Common myeloid progenitor, CD34-positive (primary cell): ENCODE measurements around the gene EXOC3L2.

Source experiments
- CTCF ChIA-PET: fragments of 350-600 bp; sonication (Branson Sonifier 250); formaldehyde crosslinking; loops from one replicate; lab custom pipeline; 2021; ENCODE audit warnings: antibody characterized with exemption; lab: Charles Lee
- POLR2A ChIA-PET: fragments of 350-600 bp; sonication (Branson Sonifier 250); formaldehyde crosslinking; loops from one replicate; lab custom pipeline; 2021; ENCODE audit warnings: antibody characterized with exemption; lab: Charles Lee
- DNase-seq, 3 donors: peaks; one replicate each; pipeline versions ENCODE4 v3.0.0 to v3.0.0-alpha.2; 2013
- H3K27ac ChIP-seq, 2 experiments: 1 replicate in 1 of 2; 2 replicates in 1 of 2; pipeline ENCODE4 v1.7.0; 2013; ENCODE audit warnings: inconsistent platforms in 2 of 2, low read length in 2 of 2, mild to moderate bottlenecking in 2 of 2, low read depth in 1 of 2, moderate library complexity in 1 of 2; ENCODE audit not compliant: severe bottlenecking in 2 of 2, insufficient read depth in 1 of 2, poor library complexity in 1 of 2
- H3K27me3 ChIP-seq, 5 experiments: replicated peaks in 2 of 5; 1 replicate in 3 of 5; 2 replicates in 2 of 5; pipeline versions ENCODE4 v1.6.1 to v1.7.0; 2013; ENCODE audit warnings: low read length in 4 of 5, mild to moderate bottlenecking in 2 of 5, moderate library complexity in 2 of 5, inconsistent platforms in 1 of 5; ENCODE audit not compliant: insufficient read depth in 5 of 5, control insufficient read depth in 4 of 5
- H3K36me3 ChIP-seq, 4 experiments: 1 replicate in 2 of 4; 2 replicates in 2 of 4; pipeline versions ENCODE4 v1.6.1 to v1.7.0; 2013; ENCODE audit warnings: low read length in 3 of 4, control low read depth in 1 of 4, mild to moderate bottlenecking in 1 of 4; ENCODE audit not compliant: control insufficient read depth in 4 of 4, insufficient read depth in 4 of 4
- H3K4me1 ChIP-seq, 4 experiments: 1 replicate in 3 of 4; 2 replicates in 1 of 4; pipeline versions ENCODE4 v1.6.1 to v1.7.1; 2013; ENCODE audit warnings: low read length in 3 of 4, mild to moderate bottlenecking in 3 of 4, control low read depth in 1 of 4, inconsistent platforms in 1 of 4, moderate library complexity in 1 of 4; ENCODE audit not compliant: control insufficient read depth in 4 of 4, insufficient read depth in 4 of 4; ENCODE audit errors: control extremely low read depth in 1 of 4
- H3K4me3 ChIP-seq, 7 experiments: 1 replicate in 4 of 7; 2 replicates in 3 of 7; pipeline versions ENCODE4 v1.5.1 to v1.7.0; 2013; ENCODE audit warnings: mild to moderate bottlenecking in 7 of 7, low read length in 6 of 7, moderate library complexity in 6 of 7, inconsistent platforms in 2 of 7, low read depth in 2 of 7, control low read depth in 1 of 7; ENCODE audit not compliant: insufficient read depth in 4 of 7, control insufficient read depth in 1 of 7; ENCODE audit errors: extremely low read depth in 1 of 7
- H3K9me3 ChIP-seq, 5 experiments: 1 replicate in 4 of 5; 2 replicates in 1 of 5; pipeline versions ENCODE4 v1.6.1 to v1.7.1; 2013; ENCODE audit warnings: low read length in 4 of 5, mild to moderate bottlenecking in 2 of 5, inconsistent platforms in 1 of 5, low read depth in 1 of 5, moderate library complexity in 1 of 5; ENCODE audit not compliant: control insufficient read depth in 4 of 5, insufficient read depth in 2 of 5; ENCODE audit errors: control extremely low read depth in 1 of 5
- WGBS: methylation state at CpG from one replicate; pipeline ENCODE4 v1.1.5; 2013; ENCODE audit not compliant: insufficient coverage; 5-methylcytosine and 5-hydroxymethylcytosine counted together

Gene EXOC3L2

DNA sequence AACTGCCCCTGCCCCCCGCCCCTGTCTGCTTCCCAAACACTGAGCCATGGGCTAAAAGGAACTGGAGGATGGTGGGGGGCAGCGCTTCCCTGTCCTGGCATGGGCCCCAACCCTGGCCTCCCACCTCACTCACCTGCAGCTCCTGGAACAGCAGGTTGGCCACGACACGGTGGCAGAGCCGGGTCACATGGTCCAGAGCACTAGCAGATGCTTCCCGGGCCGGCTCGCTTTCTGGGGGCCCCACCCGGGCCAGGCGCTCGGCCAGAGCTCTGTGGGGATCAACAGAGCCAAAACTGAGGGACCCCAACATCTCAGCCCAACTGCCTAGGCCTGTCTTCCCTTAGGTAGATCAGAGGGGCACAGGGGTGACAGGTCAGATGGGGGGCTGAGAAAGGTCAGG, 20.6 kb downstream of the EXOC3L2 start:
- 85% methylated on average over 9 of the region's 11 CpGs for WGBS
- H3K4me1 ChIP-seq: no peaks in the 10 kb centered on the region
- H3K36me3 ChIP-seq: no peaks in the 10 kb centered on the region
- DNase-seq: no peak
- no peaks in the 10 kb centered on the region for H3K9me3 ChIP-seq
- ChIA-PET CTCF (interaction anchor here (1.1 kb wide), 1 partner anchor 20 kb away, joined by 3 read pairs; no protein-coding TSS in a partner anchor), POLR2A (no interaction called here)
- H3K4me3 ChIP-seq: no peak overlapping the region
- H3K27ac ChIP-seq: no peak overlapping the region
- no peaks in the 10 kb centered on the region for H3K27me3 ChIP-seq

- Histone ChIP-seq H3K27me3 (peaks cover 0 to 3% (median 0%) of the 10 kb centered on the region in 5 experiments), H3K9me3 (no peaks in the 10 kb centered on the region), H3K4me3 (no peak overlapping the region), H3K27ac (no peak overlapping the region), H3K4me1 (no peaks in the 10 kb centered on the region), H3K36me3 (no peaks in the 10 kb centered on the region)
- CTCF ChIA-PET: interaction anchor here (0.6 to 1.1 kb wide), 2 partner anchors 20 to 1673 kb away, joined by 3 read pairs; no protein-coding TSS in a partner anchor
- POLR2A ChIA-PET: no interaction called here
- DNase-seq: no peak
- WGBS: 96% methylated on average over 4 of the region's 5 CpGs
These were observed 21.3 kb downstream of the EXOC3L2 start for GRCh38 chr19:45223879-45224278.

DNA sequence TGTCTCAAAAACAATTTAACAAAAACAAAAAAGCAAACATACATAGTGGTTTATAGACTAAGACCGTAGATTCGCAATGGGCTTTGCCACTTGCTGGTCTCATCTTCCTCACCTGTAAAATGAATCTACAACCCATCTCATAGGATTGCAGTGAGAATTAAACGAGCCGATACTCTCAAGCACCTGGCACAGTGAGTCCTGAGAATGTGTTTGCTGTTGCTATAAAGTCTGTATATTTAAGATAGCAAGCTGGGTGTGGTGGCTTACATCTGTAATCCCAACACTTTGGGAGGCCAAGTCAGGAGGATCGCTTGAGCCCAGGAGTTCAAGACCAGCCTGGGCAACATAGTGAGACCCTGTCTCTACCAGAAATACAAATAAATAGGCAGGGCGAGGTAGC, 22.5 kb downstream of the EXOC3L2 start:
- WGBS: 100% methylated on average over 2 of the region's 6 CpGs
- Histone ChIP-seq H3K4me3 (no peak overlapping the region), H3K9me3 (no peaks in the 10 kb centered on the region), H3K27ac (no peak overlapping the region), H3K27me3 (peaks cover 0 to 13% (median 5%) of the 10 kb centered on the region in 5 experiments), H3K36me3 (no peaks in the 10 kb centered on the region), H3K4me1 (no peaks in the 10 kb centered on the region)
- no peak for DNase-seq
- POLR2A ChIA-PET: interaction anchor here (0.7 kb wide), 1 partner anchor 328 kb away, joined by 3 read pairs; no protein-coding TSS in a partner anchor
- CTCF ChIA-PET: no interaction called here

GRCh38 chr19:45218911-45219743, 26.1 kb downstream of the EXOC3L2 start:
- Histone ChIP-seq H3K4me1 (peaks cover 0 to 15% (median 10%) of the 10 kb centered on the region in 4 experiments), H3K4me3 (no peak overlapping the region), H3K27ac (no peak overlapping the region), H3K9me3 (no peaks in the 10 kb centered on the region), H3K27me3 (peaks cover 0 to 40% (median 22%) of the 10 kb centered on the region in 5 experiments), H3K36me3 (no peaks in the 10 kb centered on the region)
- CTCF ChIA-PET: interaction anchor here (0.7 to 1.0 kb wide), 2 partner anchors 18 to 64 kb away, joined by 3 read pairs; no protein-coding TSS in a partner anchor
- DNase-seq: no peak
- POLR2A ChIA-PET: interaction anchor here (0.6 kb wide), 1 partner anchor 9 kb away, joined by 3 read pairs; no protein-coding TSS in a partner anchor
- WGBS: 63% methylated on average over 6 of the region's 18 CpGs

DNA sequence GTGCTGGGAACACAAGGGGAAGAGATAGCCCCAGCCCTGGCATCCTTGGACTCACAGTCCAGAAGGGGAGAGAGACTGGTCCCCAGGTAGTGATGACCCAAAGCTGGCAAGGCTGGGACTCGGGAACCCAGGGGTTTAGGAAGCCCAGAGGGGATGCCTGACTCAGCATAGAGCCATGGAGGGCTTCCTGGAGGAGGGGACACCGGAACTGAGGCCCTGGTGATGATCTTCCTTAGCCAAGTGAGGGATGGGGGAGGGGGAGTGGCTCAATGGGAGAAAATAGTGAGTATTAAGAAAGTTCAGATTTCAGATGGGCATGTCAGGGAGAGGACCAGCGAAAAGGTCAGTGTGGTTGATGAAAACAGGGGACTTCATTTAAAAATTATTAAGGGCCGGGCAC, 26.8 kb downstream of the EXOC3L2 start:
- CTCF ChIA-PET: interaction anchor here (1.0 to 1.4 kb wide), 2 partner anchors 18 kb away, joined by 3 to 4 read pairs; no protein-coding TSS in a partner anchor
- WGBS: 71% methylated on average over 4 of the region's 4 CpGs
- Histone ChIP-seq H3K27me3 (peaks cover 0 to 40% (median 22%) of the 10 kb centered on the region in 5 experiments), H3K9me3 (no peaks in the 10 kb centered on the region), H3K4me1 (peaks cover 0 to 15% (median 10%) of the 10 kb centered on the region in 4 experiments), H3K36me3 (no peaks in the 10 kb centered on the region), H3K27ac (no peak overlapping the region), H3K4me3 (no peak overlapping the region)
- POLR2A ChIA-PET: interaction anchor here (0.7 kb wide), 1 partner anchor 160 kb away, joined by 3 read pairs; no protein-coding TSS in a partner anchor
- DNase-seq: no peak

- ChIA-PET POLR2A (interaction anchor here (0.7 kb wide), 1 partner anchor 160 kb away, joined by 3 read pairs; no protein-coding TSS in a partner anchor), CTCF (interaction anchor here (1.4 kb wide), 1 partner anchor 18 kb away, joined by 4 read pairs; no protein-coding TSS in a partner anchor)
- WGBS: 81% methylated on average over 6 of the region's 14 CpGs
- no peak overlapping the region for H3K4me3 ChIP-seq
- H3K4me1 ChIP-seq: peaks cover 0 to 15% (median 10%) of the 10 kb centered on the region in 4 experiments
- no peak for DNase-seq
- H3K27me3 ChIP-seq: peaks cover 0 to 40% (median 22%) of the 10 kb centered on the region in 5 experiments
- H3K36me3 ChIP-seq: no peaks in the 10 kb centered on the region
- H3K27ac ChIP-seq: no peak overlapping the region
- H3K9me3 ChIP-seq: no peaks in the 10 kb centered on the region
These were observed 27.3 kb downstream of the EXOC3L2 start for GRCh38 chr19:45217957-45218334.
